ENCODE data around the gene HJV.
A peak's percentile ranks its signal among the peaks of the same experiment; 100 is the strongest.

Gene HJV

GRCh38 chr1:145979746-145980456 is 41.6 kb downstream of the HJV start:
- DNase-seq (ENCODE audit: low spot score): no peak
- in situ Hi-C loops (cut with MboI; ENCODE audit: low pct_unique_long_range_greater_than_20kb, low sequenced_read_pairs, unreplicated experiment): no loop called here
- TF ChIP-seq CTCF (IDR thresholded peaks at IDR 0.05; ENCODE audit: extremely low read depth, insufficient read depth, missing control alignments): no peak

- in situ Hi-C loops (cut with MboI; ENCODE audit: low pct_unique_long_range_greater_than_20kb, low sequenced_read_pairs, unreplicated experiment): no loop called here
- TF ChIP-seq CTCF (IDR thresholded peaks at IDR 0.05; ENCODE audit: extremely low read depth, insufficient read depth, missing control alignments): peak; percentile 42
- peak; percentile 89 for DNase-seq (ENCODE audit: low spot score)
Measured at GRCh38 chr1:145978854-145979745, 42.4 kb downstream of the HJV start.

- no peak for DNase-seq (ENCODE audit: low spot score)
- no peak for TF ChIP-seq CTCF (IDR thresholded peaks at IDR 0.05; ENCODE audit: extremely low read depth, insufficient read depth, missing control alignments)
- in situ Hi-C loops (cut with MboI; ENCODE audit: low pct_unique_long_range_greater_than_20kb, low sequenced_read_pairs, unreplicated experiment): no loop called here
Measured at GRCh38 chr1:145978471-145978853, 43.1 kb downstream of the HJV start.

GRCh38 chr1:145977486-145978470 is 43.8 kb downstream of the HJV start:
- peak; percentile 87 for DNase-seq (ENCODE audit: low spot score)
- in situ Hi-C loops (cut with MboI; ENCODE audit: low pct_unique_long_range_greater_than_20kb, low sequenced_read_pairs, unreplicated experiment): no loop called here
- peak; percentile 82 for TF ChIP-seq CTCF (IDR thresholded peaks at IDR 0.05; ENCODE audit: extremely low read depth, insufficient read depth, missing control alignments)

GRCh38 chr1:145977016-145977415 is 44.5 kb downstream of the HJV start:
- in situ Hi-C loops (cut with MboI; ENCODE audit: low pct_unique_long_range_greater_than_20kb, low sequenced_read_pairs, unreplicated experiment): no loop called here
- no peak for DNase-seq (ENCODE audit: low spot score)
- TF ChIP-seq CTCF (IDR thresholded peaks at IDR 0.05; ENCODE audit: extremely low read depth, insufficient read depth, missing control alignments): no peak

GRCh38 chr1:145975216-145975615 is 46.3 kb downstream of the HJV start:
- TF ChIP-seq CTCF (IDR thresholded peaks at IDR 0.05; ENCODE audit: extremely low read depth, insufficient read depth, missing control alignments): no peak
- in situ Hi-C loops (cut with MboI; ENCODE audit: low pct_unique_long_range_greater_than_20kb, low sequenced_read_pairs, unreplicated experiment): no loop called here
- DNase-seq (ENCODE audit: low spot score): no peak
